WTC11 (cell line): Measurements from ENCODE around the gene PLBD2. TPM values are rescaled to one million over a fixed set of nuclear protein-coding genes. Genes with fewer than 3 reads are reported as not detected.

ENCODE experiments used
- ATAC-seq: fragments of 200-7000 bp; cut with Tn5 transposase; 2 replicates; pipeline ENCODE4 v1.10.0; 2021; ENCODE audit warnings: mild to moderate bottlenecking, moderate library complexity
- CTCF ChIA-PET: fragments of 300-600 bp; sonication (Branson Sonifier 250); formaldehyde crosslinking; loops from one replicate; lab custom pipeline; 2021; ENCODE audit warnings: antibody characterized with exemption; lab: Charles Lee
- POLR2A ChIA-PET: fragments of 350-600 bp; sonication (Branson Sonifier 250); formaldehyde crosslinking; loops from one replicate; lab custom pipeline; 2021; ENCODE audit warnings: antibody characterized with exemption; lab: Charles Lee
- DNase-seq: peaks from one replicate; pipeline ENCODE4 v3.0.0; 2021; ENCODE audit warnings: low spot score
- H3K27ac Mint-ChIP-seq: 2 replicates; pipeline ENCODE4 v1.8.0; 2021; ENCODE audit warnings: mixed read lengths
- H3K27me3 Mint-ChIP-seq: 2 replicates; pipeline ENCODE4 v1.8.0; 2021; ENCODE audit warnings: low read depth, mild to moderate bottlenecking, moderate library complexity, mixed read lengths
- H3K36me3 Mint-ChIP-seq: 2 replicates; pipeline ENCODE4 v1.8.0; 2021; ENCODE audit warnings: mixed read lengths
- H3K4me1 Mint-ChIP-seq: 2 replicates; pipeline ENCODE4 v1.8.0; 2022; ENCODE audit warnings: mixed read lengths
- H3K4me3 Mint-ChIP-seq: 2 replicates; pipeline ENCODE4 v1.8.0; 2021; ENCODE audit warnings: mild to moderate bottlenecking, moderate library complexity, mixed read lengths
- H3K9me3 Mint-ChIP-seq: 2 replicates; pipeline ENCODE4 v1.8.0; 2021; ENCODE audit warnings: mixed read lengths
- AFF4 ChIP-seq: sonication (generic); formaldehyde crosslinking; IDR thresholded peaks from 2 replicates; pipeline ENCODE4 v1.8.1; 2023; ENCODE audit warnings: mild to moderate bottlenecking, missing genetic modification reagents, borderline replicate concordance
- AR ChIP-seq: fragments of 250-450 bp; sonication (Bioruptor Pico); IDR thresholded peaks from 2 replicates; pipeline ENCODE4 v1.9.0; 2021; ENCODE audit warnings: mild to moderate bottlenecking
- ATF6 ChIP-seq: sonication (generic); formaldehyde crosslinking; IDR thresholded peaks from 2 replicates; pipeline ENCODE4 v1.8.1; 2023; ENCODE audit warnings: mild to moderate bottlenecking, missing genetic modification reagents
- CTCF ChIP-seq: fragments of 200-600 bp; IDR thresholded peaks from 2 replicates; pipeline ENCODE4 v1.8.0; 2022; ENCODE audit warnings: antibody characterized with exemption
- FOXJ3 ChIP-seq: sonication (generic); formaldehyde crosslinking; IDR thresholded peaks from 2 replicates; pipeline ENCODE4 v1.9.0; 2021; ENCODE audit warnings: missing genetic modification reagents, mild to moderate bottlenecking, borderline replicate concordance
- FOXP4 ChIP-seq: sonication (generic); formaldehyde crosslinking; IDR thresholded peaks from 2 replicates; pipeline ENCODE4 v1.8.0; 2022; ENCODE audit warnings: mild to moderate bottlenecking, missing genetic modification reagents
- GABPB1 ChIP-seq: sonication (generic); formaldehyde crosslinking; IDR thresholded peaks from 2 replicates; pipeline ENCODE4 v1.8.1; 2023; ENCODE audit warnings: mild to moderate bottlenecking, missing genetic modification reagents
- HMGA2 ChIP-seq: fragments of 250-450 bp; sonication (Bioruptor Pico); IDR thresholded peaks from 2 replicates; pipeline ENCODE4 v1.4.0; 2021; ENCODE audit warnings: mild to moderate bottlenecking, moderate library complexity
- IRF1 ChIP-seq: sonication (generic); formaldehyde crosslinking; IDR thresholded peaks from 2 replicates; pipeline ENCODE4 v1.8.0; 2023; ENCODE audit warnings: missing genetic modification reagents
- NR3C1 ChIP-seq: sonication (generic); formaldehyde crosslinking; conservative IDR thresholded peaks from 2 replicates; pipeline ENCODE4 v1.8.1; 2023; ENCODE audit warnings: low read depth, mild to moderate bottlenecking, missing genetic modification reagents
- PREB ChIP-seq: sonication (generic); formaldehyde crosslinking; IDR thresholded peaks from 2 replicates; pipeline ENCODE4 v1.8.1; 2022; ENCODE audit warnings: mild to moderate bottlenecking, missing genetic modification reagents, moderate library complexity, borderline replicate concordance
- TEAD4 ChIP-seq: sonication (generic); formaldehyde crosslinking; IDR thresholded peaks from 2 replicates; pipeline ENCODE4 v1.8.0; 2022; ENCODE audit warnings: mild to moderate bottlenecking, missing genetic modification reagents
- USF1 ChIP-seq: sonication (generic); formaldehyde crosslinking; IDR thresholded peaks from 2 replicates; pipeline ENCODE4 v1.8.0; 2022; ENCODE audit warnings: mild to moderate bottlenecking, missing genetic modification reagents
- ZNF263 ChIP-seq: sonication (generic); formaldehyde crosslinking; IDR thresholded peaks from 2 replicates; pipeline ENCODE4 v1.8.1; 2022; ENCODE audit warnings: low read depth, mild to moderate bottlenecking, moderate library complexity, missing genetic modification reagents
- ZNF671 ChIP-seq: fragments of 250-450 bp; sonication (Bioruptor Pico); IDR thresholded peaks from 2 replicates; pipeline ENCODE4 v1.8.0; 2021; ENCODE audit warnings: mild to moderate bottlenecking
- ZSCAN18 ChIP-seq: fragments of 250-450 bp; sonication (Bioruptor Pico); IDR thresholded peaks from 2 replicates; pipeline ENCODE4 v2.1.2; 2022; ENCODE audit warnings: mild to moderate bottlenecking, moderate library complexity
- total RNA-seq: library from RNA; stranded (reverse); gene quantifications from 3 replicates; pipeline ENCODE4 v1.2.3, GENCODE V29; 2021

Gene PLBD2
- total RNA-seq, 1 experiment from 2014 or later, result 34.8 TPM

- ATAC-seq (no peak), DNase-seq (no peak)
- Mint-ChIP-seq H3K4me3 (no peak overlapping the region), H3K27me3 (peaks cover 3% of the 10 kb centered on the region; the same call in 1 of the 2 replicates), H3K9me3 (no peaks in the 10 kb centered on the region), H3K4me1 (peaks cover 3% of the 10 kb centered on the region; the same call in 1 of the 2 replicates)
- no peak for TF ChIP-seq IRF1
- no peak for TF ChIP-seq AR (CRISPR knock-in tag)
- TF ChIP-seq ZNF671 (CRISPR knock-in tag), result no peak
- TF ChIP-seq PREB (CRISPR knock-in tag), result no peak
- TF ChIP-seq USF1, result no peak
- TF ChIP-seq FOXJ3 (CRISPR knock-in tag), result no peak
- no peak for TF ChIP-seq FOXP4
- no peak for TF ChIP-seq TEAD4
- TF ChIP-seq NR3C1 (CRISPR knock-in tag), result no peak
- no peak for TF ChIP-seq CTCF
- no peak for TF ChIP-seq AFF4 (CRISPR knock-in tag)
- TF ChIP-seq ATF6 (CRISPR knock-in tag), result no peak
- no peak for TF ChIP-seq ZSCAN18 (CRISPR knock-in tag)
- TF ChIP-seq GABPB1, result no peak
- no peak for TF ChIP-seq ZNF263 (CRISPR knock-in tag)
- TF ChIP-seq HMGA2 (CRISPR knock-in tag), result no peak
- TF ChIP-seq, all 79 proteins: peak for 0
- no peak overlapping the region for H3K27ac Mint-ChIP-seq
- CTCF ChIA-PET, result interaction anchor here (2.6 kb wide), 1 partner anchor 32 kb away, joined by 10 read pairs; no protein-coding TSS in a partner anchor
- POLR2A ChIA-PET, result no interaction called here
- H3K36me3 Mint-ChIP-seq, result no peaks in the 10 kb centered on the region
Measured at GRCh38 chr12:113393749-113394148, 35.4 kb downstream of the PLBD2 start.
